Large intestine (tissue), 3 donors: ENCODE results near the gene FAXDC2. TPM values are rescaled to one million over a fixed set of nuclear protein-coding genes. Genes with fewer than 3 reads are reported as not detected.
A peak's percentile ranks its signal among the peaks of the same experiment; 100 is the strongest.

Source experiments
- DNase-seq, 2 donors: peaks; one replicate each; pipeline versions ENCODE4 v3.0.0 to v3.0.0-alpha.2; 2013
- H3K27ac ChIP-seq: one replicate; pipeline ENCODE4 v1.5.1; 2013; ENCODE audit warnings: low read length
- H3K27me3 ChIP-seq: 2 replicates; pipeline ENCODE4 v1.6.1; 2013; ENCODE audit warnings: low read length; ENCODE audit not compliant: control insufficient read depth, insufficient read depth
- H3K36me3 ChIP-seq: 2 replicates; pipeline ENCODE4 v1.6.1; 2013; ENCODE audit warnings: low read length; ENCODE audit not compliant: control insufficient read depth, insufficient read depth
- H3K4me1 ChIP-seq: one replicate; pipeline ENCODE4 v1.6.1; 2013; ENCODE audit warnings: low read length; ENCODE audit not compliant: control insufficient read depth, insufficient read depth
- H3K4me3 ChIP-seq: one replicate; pipeline ENCODE4 v1.5.1; 2013; ENCODE audit warnings: low read length
- H3K9me3 ChIP-seq: one replicate; pipeline ENCODE4 v1.6.1; 2013; ENCODE audit warnings: mild to moderate bottlenecking, low read depth, low read length, moderate library complexity; ENCODE audit not compliant: control insufficient read depth
- WGBS: methylation state at CpG from one replicate; pipeline ENCODE4 v1.1.5; 2013; ENCODE audit warnings: low lambda C conversion rate; ENCODE audit not compliant: insufficient coverage; 5-methylcytosine and 5-hydroxymethylcytosine counted together
- polyA plus RNA-seq: library from polyadenylated mRNA; unstranded; fragments of 120-200 nt; gene quantifications from one replicate; pipeline ENCODE4 v1.2.1, GENCODE V29; 2013

FAXDC2 gene
- polyA plus RNA-seq, 1 donor = 33.0 TPM

- Histone ChIP-seq H3K27ac (peak overlapping the region; percentile 29), H3K4me1 (peaks cover 52% of the 10 kb centered on the region), H3K9me3 (no peaks in the 10 kb centered on the region), H3K27me3 (no peaks in the 10 kb centered on the region), H3K36me3 (peaks cover 2% of the 10 kb centered on the region), H3K4me3 (no peak overlapping the region)
- no CpG with 5 or more reads among the region's 11 CpGs for WGBS
- DNase-seq = no peak
Observed at GRCh38 chr5:154783774-154784460, 66.5 kb downstream of the FAXDC2 start.

DNA sequence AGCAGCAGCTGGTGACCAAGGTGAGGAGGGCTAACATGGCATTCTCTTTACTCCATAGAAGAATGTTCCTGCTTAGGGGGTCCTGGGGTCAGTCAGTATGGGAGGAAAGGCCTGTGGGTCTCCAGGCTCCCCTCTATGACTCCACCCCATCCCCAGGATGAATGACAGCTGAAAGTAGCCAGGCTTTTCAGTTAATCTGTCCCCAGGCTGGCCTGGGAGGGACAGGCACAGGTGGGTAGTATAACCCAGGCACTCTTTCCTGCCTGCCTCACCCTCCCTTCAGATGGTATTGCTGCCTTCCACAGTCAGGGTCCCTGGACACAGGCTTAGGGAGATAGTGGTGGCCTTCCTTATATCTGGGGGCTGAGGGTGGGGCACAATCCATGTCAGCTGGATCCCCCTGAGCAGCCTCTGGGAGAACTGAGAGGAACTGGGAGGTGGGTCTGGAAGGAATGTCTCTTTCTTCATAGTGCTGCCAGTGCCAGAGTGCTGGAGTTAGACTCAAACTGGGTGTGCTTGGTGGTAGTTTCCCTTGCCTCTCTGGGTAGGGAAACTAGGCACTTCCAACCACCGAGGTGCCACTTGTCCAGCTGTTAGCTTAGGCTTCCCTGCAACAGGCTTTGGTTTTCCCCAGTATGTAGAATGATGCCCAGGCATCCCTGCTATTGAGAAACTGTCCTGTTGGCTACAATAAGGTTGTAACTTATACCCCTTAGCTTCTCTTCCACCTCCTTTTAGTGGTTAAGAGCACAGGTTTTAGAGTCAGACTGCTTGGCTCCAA lies 67.4 kb downstream of the FAXDC2 start:
- peaks cover 2% of the 10 kb centered on the region for H3K36me3 ChIP-seq
- H3K4me1 ChIP-seq = peaks cover 56% of the 10 kb centered on the region
- H3K27ac ChIP-seq = peak overlapping the region; percentile 41

DNA sequence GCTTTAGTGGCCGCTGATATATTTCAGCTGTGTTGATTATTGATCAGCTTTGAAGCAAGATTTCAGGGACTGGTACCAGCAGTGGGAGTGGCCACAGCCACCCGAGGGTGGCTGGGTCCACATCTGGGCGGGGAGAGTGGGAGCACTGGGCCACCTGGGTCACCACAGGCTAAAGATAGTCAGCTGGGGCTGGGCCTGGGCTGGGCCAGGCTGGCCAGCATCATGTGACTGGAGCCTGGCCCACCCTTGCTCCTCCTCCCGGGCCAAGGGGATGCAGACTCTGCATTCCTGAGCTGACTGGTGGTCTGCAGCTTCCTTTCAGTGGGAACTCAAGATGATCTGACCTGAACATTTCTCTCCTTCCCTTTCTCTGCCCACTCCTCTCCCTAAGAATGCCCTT lies 68.1 kb downstream of the FAXDC2 start:
- peak in 1 of 2 donors; percentile 22 for DNase-seq
- H3K27ac ChIP-seq = peak overlapping the region; percentile 41
- H3K36me3 ChIP-seq = peaks cover 2% of the 10 kb centered on the region
- no CpG with 5 or more reads among the region's 4 CpGs for WGBS
- peaks cover 56% of the 10 kb centered on the region for H3K4me1 ChIP-seq
- no peak overlapping the region for H3K4me3 ChIP-seq
- no peaks in the 10 kb centered on the region for H3K27me3 ChIP-seq
- no peaks in the 10 kb centered on the region for H3K9me3 ChIP-seq

More for the DNA sequence above, 67.4 kb downstream of the FAXDC2 start:
- no peak for DNase-seq
- H3K4me3 ChIP-seq = no peak overlapping the region
- H3K9me3 ChIP-seq = no peaks in the 10 kb centered on the region
- no CpG with 5 or more reads among the region's 1 CpG for WGBS
- H3K27me3 ChIP-seq = no peaks in the 10 kb centered on the region

DNA sequence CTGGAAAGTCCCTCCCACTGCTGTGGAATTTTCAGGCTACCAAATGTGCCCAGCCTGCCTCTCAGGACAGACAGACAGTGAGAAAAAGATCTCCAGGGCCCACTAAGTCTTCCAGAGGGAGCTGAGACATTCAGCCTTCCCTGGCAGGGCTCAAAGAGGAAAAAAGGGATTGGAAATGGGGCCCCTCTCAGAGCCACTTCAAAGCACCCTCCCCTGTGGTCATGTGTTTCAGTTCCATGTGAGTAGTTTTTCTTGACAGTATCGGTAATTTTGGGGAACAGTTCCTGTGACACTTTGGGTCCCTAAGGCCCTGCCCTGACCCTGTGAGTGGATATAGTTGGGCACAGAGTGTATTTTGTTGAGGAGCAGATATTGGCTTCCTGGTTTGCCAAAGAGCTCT lies 70.3 kb downstream of the FAXDC2 start:
- WGBS = no CpG with 5 or more reads among the region's 1 CpG
- H3K27me3 ChIP-seq = no peaks in the 10 kb centered on the region
- H3K4me3 ChIP-seq = no peak overlapping the region
- H3K27ac ChIP-seq = peak overlapping the region; percentile 7
- no peak for DNase-seq
- H3K4me1 ChIP-seq = peaks cover 43% of the 10 kb centered on the region
- H3K36me3 ChIP-seq = peaks cover 2% of the 10 kb centered on the region
- no peaks in the 10 kb centered on the region for H3K9me3 ChIP-seq

DNA sequence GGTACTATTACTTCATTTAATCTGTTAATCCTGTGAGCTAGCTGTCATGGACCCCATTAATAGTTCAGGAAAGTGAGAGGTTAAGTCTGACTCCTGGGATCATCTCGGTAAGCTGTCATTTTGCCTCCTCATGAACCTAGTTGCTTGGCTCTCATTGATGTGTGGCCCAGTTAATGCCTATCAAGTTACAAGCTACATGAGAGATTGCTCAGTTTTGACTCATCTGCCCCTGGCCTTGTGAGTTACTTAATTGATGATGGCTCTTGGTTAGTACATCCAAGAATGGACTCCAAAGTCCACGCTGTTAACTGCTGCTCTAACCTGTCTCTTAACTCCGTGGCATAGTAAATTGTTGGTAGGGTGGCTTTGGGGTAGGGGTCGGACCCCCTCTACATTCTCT lies 71.3 kb downstream of the FAXDC2 start:
- Histone ChIP-seq H3K4me1 (peaks cover 33% of the 10 kb centered on the region), H3K36me3 (peaks cover 2% of the 10 kb centered on the region), H3K9me3 (no peaks in the 10 kb centered on the region), H3K27me3 (no peaks in the 10 kb centered on the region), H3K27ac (peak overlapping the region; percentile 52), H3K4me3 (no peak overlapping the region)
- no CpG with 5 or more reads among the region's 4 CpGs for WGBS
- peak; percentile 64 to 80 for DNase-seq

DNA sequence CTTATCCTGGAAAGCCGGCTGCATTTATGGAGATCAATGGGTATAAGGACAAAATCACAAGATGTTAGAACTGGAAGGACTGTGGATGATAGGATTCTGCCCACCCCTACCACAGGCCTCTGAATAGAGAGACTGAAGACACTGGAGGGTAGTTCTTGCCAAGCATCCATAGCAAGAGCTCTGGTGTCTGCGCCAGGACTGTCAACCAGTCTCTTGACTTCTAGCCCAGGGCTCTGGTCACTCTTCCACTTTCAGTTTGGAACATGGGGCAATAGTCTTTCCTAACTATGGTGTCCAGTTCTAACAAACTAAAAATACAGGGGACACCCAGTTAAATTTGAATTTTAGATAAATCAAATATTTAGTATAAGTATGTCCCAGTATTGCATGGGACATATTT lies 71.9 kb downstream of the FAXDC2 start:
- DNase-seq = no peak
- peaks cover 2% of the 10 kb centered on the region for H3K36me3 ChIP-seq
- H3K27ac ChIP-seq = peak overlapping the region; percentile 52
- no peaks in the 10 kb centered on the region for H3K9me3 ChIP-seq
- H3K4me1 ChIP-seq = peaks cover 28% of the 10 kb centered on the region
- no peak overlapping the region for H3K4me3 ChIP-seq
- no peaks in the 10 kb centered on the region for H3K27me3 ChIP-seq
- WGBS = no CpG with 5 or more reads among the region's 2 CpGs

DNA sequence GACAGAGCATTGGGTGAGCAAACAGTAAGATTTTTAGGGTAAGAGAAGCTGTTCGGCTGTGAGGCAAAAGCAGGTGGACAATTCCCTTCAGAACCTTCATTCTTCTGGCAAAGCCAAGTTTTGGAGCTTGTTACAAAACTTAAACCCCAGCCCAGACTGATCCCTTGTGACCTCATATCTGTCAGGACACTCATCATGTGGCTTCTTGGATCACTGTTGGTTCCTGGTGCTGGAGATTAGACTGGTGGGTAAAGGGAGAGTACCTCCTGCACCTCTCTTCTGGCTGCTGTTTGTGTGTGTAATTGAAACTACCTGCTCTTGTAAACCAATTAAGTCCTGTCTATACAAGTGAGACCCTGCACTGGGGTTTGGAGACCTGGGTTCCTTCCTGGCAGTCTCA lies 74.2 kb downstream of the FAXDC2 start:
- 83% methylated on average over 1 of the region's 1 CpG for WGBS
- no peak overlapping the region for H3K4me3 ChIP-seq
- peak overlapping the region; percentile 37 for H3K27ac ChIP-seq
- H3K27me3 ChIP-seq = no peaks in the 10 kb centered on the region
- H3K4me1 ChIP-seq = peaks cover 15% of the 10 kb centered on the region
- H3K9me3 ChIP-seq = no peaks in the 10 kb centered on the region
- H3K36me3 ChIP-seq = peaks cover 6% of the 10 kb centered on the region
- no peak for DNase-seq

- DNase-seq = no peak
- WGBS = no CpG with 5 or more reads among the region's 3 CpGs
- Histone ChIP-seq H3K4me1 (peaks cover 23% of the 10 kb centered on the region), H3K9me3 (no peaks in the 10 kb centered on the region), H3K27me3 (no peaks in the 10 kb centered on the region), H3K4me3 (no peak overlapping the region), H3K36me3 (peaks cover 6% of the 10 kb centered on the region), H3K27ac (no peak overlapping the region)
Observed at GRCh38 chr5:154773326-154773725, 77.1 kb downstream of the FAXDC2 start.

- Histone ChIP-seq H3K27me3 (no peaks in the 10 kb centered on the region), H3K4me1 (peaks cover 23% of the 10 kb centered on the region), H3K27ac (peak overlapping the region; percentile 11), H3K9me3 (no peaks in the 10 kb centered on the region), H3K36me3 (peaks cover 6% of the 10 kb centered on the region), H3K4me3 (no peak overlapping the region)
- no CpG with 5 or more reads among the region's 10 CpGs for WGBS
- DNase-seq = peak in 1 of 2 donors; percentile 16
Observed at GRCh38 chr5:154771383-154771901, 79.0 kb downstream of the FAXDC2 start.

DNA sequence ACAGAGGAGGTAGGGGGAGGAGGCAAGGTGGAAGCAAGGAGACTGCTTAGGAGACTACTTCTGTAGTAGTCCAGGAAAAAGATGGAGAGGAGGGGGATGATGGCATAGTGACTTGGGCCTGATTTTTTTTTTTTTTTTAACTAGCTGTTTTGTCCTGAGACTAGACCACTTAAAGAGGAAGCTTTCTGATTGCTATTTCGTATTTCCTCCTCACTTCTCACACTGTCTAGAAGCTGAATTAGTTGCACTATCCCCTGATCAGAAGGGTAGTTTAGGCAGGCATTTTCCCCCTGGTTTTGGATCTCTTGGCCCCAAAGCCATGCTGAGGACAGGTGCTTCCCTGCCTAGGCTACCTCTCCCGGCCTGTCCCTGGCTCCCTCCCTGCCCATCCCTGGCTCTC lies 80.3 kb downstream of the FAXDC2 start:
- Histone ChIP-seq H3K27me3 (no peaks in the 10 kb centered on the region), H3K36me3 (peaks cover 6% of the 10 kb centered on the region), H3K27ac (no peak overlapping the region), H3K4me1 (peaks cover 25% of the 10 kb centered on the region), H3K9me3 (no peaks in the 10 kb centered on the region), H3K4me3 (no peak overlapping the region)
- WGBS = no CpG with 5 or more reads among the region's 2 CpGs
- no peak for DNase-seq
